ENCODE data around the gene SYAP1. TPM values are rescaled to one million over a fixed set of nuclear protein-coding genes. Genes with fewer than 3 reads are reported as not detected.

The SYAP1 gene
- total RNA-seq, 8 experiments from 2014 or later: 16.3 to 40.7 (median 23.2) TPM

DNA sequence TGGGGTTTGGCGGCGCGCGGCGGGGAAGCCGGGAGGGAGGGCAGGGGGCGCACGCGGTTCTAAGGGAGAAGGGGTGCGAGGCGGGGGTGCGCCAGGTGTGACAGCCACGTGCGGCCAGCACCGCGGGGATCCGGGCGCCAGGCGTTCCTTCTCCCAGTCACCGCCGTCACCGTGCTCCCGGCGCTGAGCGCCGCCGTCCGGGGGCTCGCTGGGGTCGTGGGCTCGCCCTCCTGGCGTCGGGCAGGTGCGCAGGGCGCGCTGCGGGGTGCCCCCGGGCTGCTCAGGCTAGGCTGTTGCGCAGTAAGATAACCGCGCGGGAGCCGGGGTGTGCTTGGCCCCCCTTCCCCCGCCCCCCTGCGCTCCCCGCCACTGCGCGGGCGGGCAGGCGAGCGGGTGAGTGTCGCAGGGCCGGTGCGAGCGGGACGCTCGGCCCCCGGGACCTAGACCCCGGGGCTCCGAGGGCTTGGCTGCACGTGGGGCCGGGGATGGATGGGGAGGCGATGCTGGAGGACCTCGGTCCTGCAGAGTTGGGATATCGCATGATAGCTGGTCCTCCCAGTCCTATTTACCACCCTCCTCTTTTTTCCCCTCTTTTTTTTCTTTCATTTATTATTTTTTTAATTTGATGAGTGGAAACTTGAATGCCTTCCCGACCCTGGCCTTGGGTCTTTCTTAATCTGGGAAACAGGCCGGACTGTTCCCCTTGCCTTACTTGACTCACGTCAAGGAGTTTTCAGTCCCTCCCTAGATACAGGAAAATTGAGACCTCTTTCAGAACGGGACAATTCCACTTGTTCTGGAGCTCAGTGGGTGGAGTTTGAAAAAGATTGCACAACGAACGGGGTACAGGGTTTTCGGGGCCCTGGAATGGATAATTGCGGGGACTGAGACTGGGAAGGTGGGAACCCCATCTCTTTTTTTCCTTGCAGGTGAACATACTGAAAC, 67.7 kb downstream of the SYAP1 start:
- in situ Hi-C loops (cut with MboI; ENCODE audit: low pct_unique_long_range_greater_than_20kb in 2 of 9, low sequenced_read_pairs in 9 of 9, unreplicated experiment in 9 of 9): no loop called here
- WGBS, 10 experiments: 0 to 67% (median 7%) methylated on average over 1 to 9 of the region's 73 CpGs; no CpG with 5 or more reads in 6 of the 10 experiments
- Histone ChIP-seq H3K27ac (peak overlapping the region; percentile 78 to 90), H3K4me3 (peak overlapping the region; percentile 43 to 94 (median 66)), H3K4me1 (replicated peaks in 1 of 2) (no peaks in the 10 kb centered on the region)
- ATAC-seq (replicated peaks in 6 of 8): peak; percentile 1 to 20 (median 8)

DNA sequence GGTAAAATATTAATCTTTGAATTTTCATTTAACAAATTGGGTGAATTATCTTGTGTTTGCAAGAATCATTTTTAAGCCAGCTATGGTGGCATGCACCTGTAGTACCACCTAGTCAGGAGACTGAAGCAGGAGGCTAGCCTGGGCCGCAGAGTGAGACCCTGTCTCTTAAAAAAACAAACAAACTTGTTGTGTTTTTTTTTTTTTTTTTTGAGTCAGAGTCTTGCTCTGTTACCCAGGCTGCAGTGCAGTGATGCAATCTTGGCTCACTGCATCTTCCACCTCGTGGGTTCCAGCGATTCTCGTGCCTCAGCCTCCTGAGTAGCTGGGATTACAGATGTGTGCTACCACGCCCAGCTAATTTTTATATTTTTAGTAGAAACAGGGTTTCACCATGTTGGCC, 69.1 kb downstream of the SYAP1 start:
- H3K4me3 ChIP-seq: no peak overlapping the region

DNA sequence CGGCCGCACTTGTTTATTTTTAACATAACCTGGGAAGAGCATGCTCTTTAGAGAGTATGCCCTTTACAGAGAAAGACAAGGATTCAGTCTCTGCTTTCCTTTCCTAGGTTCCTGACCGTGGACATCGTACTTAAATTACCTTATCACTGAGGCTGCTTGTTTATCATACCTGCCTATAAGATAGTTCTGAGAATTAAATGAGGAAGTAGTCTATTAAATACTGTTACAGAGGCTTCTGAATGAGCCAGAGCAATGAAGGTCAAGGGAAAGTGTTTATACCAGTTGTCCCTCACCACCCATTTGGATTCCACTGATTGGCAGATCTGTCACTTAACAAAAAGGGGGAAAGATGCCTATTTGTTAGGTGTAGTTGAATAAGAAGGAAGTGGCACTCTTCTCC, 76.9 kb downstream of the SYAP1 start:
- no peaks in the 10 kb centered on the region for H3K4me1 ChIP-seq (replicated peaks in 1 of 2)
- 90 to 100% (median 100%) methylated on average over 2 to 4 of the region's 4 CpGs; no CpG with 5 or more reads in 6 of the 10 experiments for WGBS, 10 experiments
- no peak for ATAC-seq (replicated peaks in 6 of 8)
- in situ Hi-C loops (cut with MboI; ENCODE audit: low pct_unique_long_range_greater_than_20kb in 2 of 9, low sequenced_read_pairs in 9 of 9, unreplicated experiment in 9 of 9): no loop called here
- H3K27ac ChIP-seq: no peak overlapping the region
- no peak overlapping the region for H3K4me3 ChIP-seq

More for the DNA sequence above, 69.1 kb downstream of the SYAP1 start:
- in situ Hi-C loops (cut with MboI; ENCODE audit: low pct_unique_long_range_greater_than_20kb in 2 of 9, low sequenced_read_pairs in 9 of 9, unreplicated experiment in 9 of 9): no loop called here
- no peak for ATAC-seq (replicated peaks in 6 of 8)
- H3K27ac ChIP-seq: no peak overlapping the region
- no peaks in the 10 kb centered on the region for H3K4me1 ChIP-seq (replicated peaks in 1 of 2)
- 86 to 92% methylated on average over 1 to 4 of the region's 5 CpGs; no CpG with 5 or more reads in 8 of the 10 experiments for WGBS, 10 experiments

DNA sequence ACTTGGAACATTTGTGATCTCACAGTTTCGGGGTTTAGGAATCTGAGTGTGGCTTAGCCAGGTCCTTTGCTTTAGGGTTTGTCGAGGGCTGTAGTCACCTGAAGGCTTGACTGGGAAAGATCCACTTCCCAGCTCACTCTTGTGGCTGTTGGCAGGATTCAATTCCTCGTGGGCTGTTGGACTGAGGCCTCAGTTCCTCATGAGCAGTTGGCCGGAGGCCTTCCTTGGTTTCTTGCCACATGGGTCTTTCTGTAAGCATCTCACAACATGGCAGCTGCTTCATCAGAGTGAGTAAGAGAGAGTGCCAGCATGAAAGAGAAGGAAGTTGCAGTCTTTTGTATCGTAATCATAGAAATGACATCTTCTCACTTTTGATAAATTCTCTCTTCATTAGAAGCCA, 77.9 kb downstream of the SYAP1 start:
- Histone ChIP-seq H3K27ac (no peak overlapping the region), H3K4me1 (replicated peaks in 1 of 2) (no peaks in the 10 kb centered on the region), H3K4me3 (no peak overlapping the region)
- 96 to 100% (median 100%) methylated on average over 1 to 4 of the region's 5 CpGs; no CpG with 5 or more reads in 6 of the 10 experiments for WGBS, 10 experiments
- in situ Hi-C loops (cut with MboI; ENCODE audit: low pct_unique_long_range_greater_than_20kb in 2 of 9, low sequenced_read_pairs in 9 of 9, unreplicated experiment in 9 of 9): no loop called here
- no peak for ATAC-seq (replicated peaks in 6 of 8)

DNA sequence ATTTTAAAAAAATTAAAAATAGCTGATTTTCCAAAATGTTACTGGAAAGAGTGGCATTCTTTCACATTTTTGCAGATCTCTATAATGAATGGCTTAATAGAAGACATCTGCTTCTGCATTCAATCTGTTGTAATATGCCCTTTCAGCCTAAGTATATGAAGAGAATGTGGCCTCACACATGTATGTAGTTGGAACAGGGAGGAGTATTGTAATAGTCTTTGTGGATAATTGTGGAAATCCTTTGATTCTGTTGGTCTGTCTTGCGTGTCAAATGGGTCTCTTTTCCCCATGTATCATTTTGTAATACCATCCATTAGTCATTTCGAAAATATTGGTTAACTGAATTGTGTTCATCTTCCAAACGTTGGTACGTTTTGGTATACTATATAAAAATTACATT, 78.4 kb downstream of the SYAP1 start:
- 0 to 100% (median 100%) methylated on average over 1 to 4 of the region's 4 CpGs; no CpG with 5 or more reads in 5 of the 10 experiments for WGBS, 10 experiments
- in situ Hi-C loops (cut with MboI; ENCODE audit: low pct_unique_long_range_greater_than_20kb in 2 of 9, low sequenced_read_pairs in 9 of 9, unreplicated experiment in 9 of 9): no loop called here
- Histone ChIP-seq H3K4me1 (replicated peaks in 1 of 2) (no peaks in the 10 kb centered on the region), H3K4me3 (no peak overlapping the region), H3K27ac (no peak overlapping the region)
- ATAC-seq (replicated peaks in 6 of 8): no peak

DNA sequence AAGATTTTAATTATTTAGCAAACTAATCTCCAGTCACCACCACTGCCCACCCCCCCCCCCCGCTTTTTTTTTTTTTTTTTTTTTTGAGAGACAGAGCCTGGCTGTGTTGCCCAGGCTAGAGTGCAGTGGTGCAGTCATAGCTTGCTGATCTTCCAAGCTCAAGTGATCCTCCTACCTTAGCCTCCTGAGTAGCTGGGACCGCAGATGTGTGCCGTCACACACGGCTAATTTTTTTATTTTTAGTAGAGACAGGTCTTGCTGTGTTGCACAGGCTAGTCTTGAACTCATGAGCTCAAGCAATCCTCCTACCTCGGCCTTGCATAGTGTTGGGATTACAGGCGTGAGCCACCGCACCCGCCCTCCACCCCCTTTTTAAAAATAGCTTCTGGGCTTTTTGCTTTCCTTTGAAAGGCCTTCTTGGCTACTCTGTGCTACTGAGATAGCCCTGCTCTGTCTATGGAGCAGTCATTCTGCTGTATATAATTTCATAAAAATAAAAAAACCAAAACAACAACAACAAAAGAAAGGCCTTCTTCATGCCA, 85.6 kb downstream of the SYAP1 start:
- no peak overlapping the region for H3K4me3 ChIP-seq
- H3K4me1 ChIP-seq (replicated peaks in 1 of 2): no peaks in the 10 kb centered on the region
- in situ Hi-C loops (cut with MboI; ENCODE audit: low pct_unique_long_range_greater_than_20kb in 2 of 9, low sequenced_read_pairs in 9 of 9, unreplicated experiment in 9 of 9): no loop called here
- WGBS, 10 experiments: 57 to 92% (median 74%) methylated on average over 2 to 4 of the region's 8 CpGs; no CpG with 5 or more reads in 7 of the 10 experiments
- no peak overlapping the region for H3K27ac ChIP-seq
- no peak for ATAC-seq (replicated peaks in 6 of 8)

DNA sequence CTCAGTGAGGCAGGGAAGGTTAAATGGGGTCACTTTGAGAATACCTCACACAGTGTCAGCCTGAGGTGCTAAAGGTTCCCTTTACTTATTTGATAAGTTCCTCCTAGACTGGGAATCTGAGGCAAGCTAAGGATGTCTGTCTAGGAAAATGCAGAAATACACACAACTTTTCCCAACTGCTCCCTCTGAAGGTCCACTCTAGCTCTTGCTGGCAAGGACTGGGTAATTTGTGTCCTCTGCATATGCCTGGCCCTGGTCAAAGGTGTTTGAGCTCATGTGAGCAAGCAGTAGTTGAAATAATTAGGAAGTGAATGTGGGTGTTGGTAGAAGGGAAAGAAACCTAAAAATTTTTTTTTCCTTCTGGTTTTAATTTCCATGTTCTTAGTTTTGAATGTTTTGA, 88.1 kb downstream of the SYAP1 start:
- in situ Hi-C loops (cut with MboI; ENCODE audit: low pct_unique_long_range_greater_than_20kb in 2 of 9, low sequenced_read_pairs in 9 of 9, unreplicated experiment in 9 of 9): no loop called here
- ATAC-seq (replicated peaks in 6 of 8): peak in 4 of 8 experiments; percentile 59 to 87 (median 72)
- no peak overlapping the region for H3K4me3 ChIP-seq
- H3K27ac ChIP-seq: no peak overlapping the region
- no peaks in the 10 kb centered on the region for H3K4me1 ChIP-seq (replicated peaks in 1 of 2)

DNA sequence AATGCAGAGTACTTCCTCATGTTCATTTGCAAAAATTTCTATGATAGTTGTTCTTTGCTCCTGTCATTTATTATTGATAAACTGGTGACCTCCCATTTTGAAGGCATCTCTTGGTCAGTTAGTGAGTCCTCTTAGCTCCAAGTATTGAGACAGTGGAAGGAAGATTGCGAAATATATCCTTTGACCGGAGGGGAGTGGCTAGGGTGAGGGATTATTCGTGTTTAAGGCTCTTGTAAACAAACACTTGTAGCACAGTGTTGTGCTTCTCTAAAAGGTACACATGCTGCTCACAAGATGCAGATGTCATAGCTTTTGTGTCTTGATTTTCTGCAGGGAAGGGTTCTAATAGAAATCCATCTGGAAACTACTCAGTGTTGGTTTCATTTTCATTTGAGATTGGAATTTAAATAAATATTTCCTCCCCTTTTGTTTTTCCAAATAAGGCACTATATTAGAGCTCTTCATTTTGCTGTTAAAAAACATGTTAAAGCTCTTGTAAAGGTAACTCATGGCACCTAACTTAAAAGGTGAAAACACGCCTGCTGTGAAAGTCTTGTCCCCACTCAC, 88.6 kb downstream of the SYAP1 start:
- WGBS, 10 experiments: 35 to 100% (median 80%) methylated on average over 1 to 4 of the region's 4 CpGs; no CpG with 5 or more reads in 5 of the 10 experiments

DNA sequence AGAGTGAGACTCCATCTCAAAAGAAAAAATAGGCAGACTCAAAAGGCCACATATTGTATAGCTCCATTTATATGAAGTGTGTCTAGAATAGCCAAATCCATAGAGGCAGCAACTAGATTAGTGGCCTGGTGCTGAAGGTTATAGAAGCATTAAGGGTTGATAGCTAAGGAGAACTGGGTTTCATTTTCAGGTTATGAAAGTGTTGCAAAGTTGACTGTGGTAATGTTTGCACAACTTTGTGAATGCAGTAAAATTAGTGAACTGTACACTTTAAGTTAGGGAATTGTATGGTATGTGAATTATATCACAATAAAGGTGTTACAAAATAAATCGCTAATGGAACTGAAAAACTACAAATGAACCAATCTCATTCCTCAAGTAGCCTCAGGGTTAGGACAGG, 95.2 kb downstream of the SYAP1 start:
- no peak overlapping the region for H3K4me3 ChIP-seq
- no peak overlapping the region for H3K27ac ChIP-seq
- in situ Hi-C loops (cut with MboI; ENCODE audit: low pct_unique_long_range_greater_than_20kb in 2 of 9, low sequenced_read_pairs in 9 of 9, unreplicated experiment in 9 of 9): no loop called here
- no peaks in the 10 kb centered on the region for H3K4me1 ChIP-seq (replicated peaks in 1 of 2)
- no peak for ATAC-seq (replicated peaks in 6 of 8)
- WGBS, 10 experiments: 80 to 100% (median 83%) methylated on average over 1 of the region's 1 CpG; no CpG with 5 or more reads in 6 of the 10 experiments

More for the DNA sequence above, 88.6 kb downstream of the SYAP1 start:
- ATAC-seq (replicated peaks in 6 of 8): peak in 3 of 8 experiments; percentile 93 to 97 (median 97)
- Histone ChIP-seq H3K27ac (no peak overlapping the region), H3K4me1 (replicated peaks in 1 of 2) (no peaks in the 10 kb centered on the region), H3K4me3 (no peak overlapping the region)
- in situ Hi-C loops (cut with MboI; ENCODE audit: low pct_unique_long_range_greater_than_20kb in 2 of 9, low sequenced_read_pairs in 9 of 9, unreplicated experiment in 9 of 9): no loop called here

Other genes starting within 250 kb of the SYAP1 start
- not detected for gene S100G, start 69.5 kb upstream of the SYAP1 start, total RNA-seq
- gene CTPS2, start 6.9 kb upstream of the SYAP1 start, total RNA-seq: 10 to 100 TPM in 7 of 8 experiments, 1 to 10 TPM in 1; 5.2 to 40.6 (median 20.9) TPM
- 10 to 100 TPM; 11.9 to 40.4 (median 13.6) TPM for gene TXLNG, start 66.9 kb downstream of the SYAP1 start, total RNA-seq
- 100 to 1,000 TPM in 2 of 8 experiments, 10 to 100 TPM in 6; 45.6 to 138 (median 88.4) TPM for gene RBBP7, start 150.8 kb downstream of the SYAP1 start, total RNA-seq
- gene REPS2, start 227.0 kb downstream of the SYAP1 start, total RNA-seq: 10 to 100 TPM in 1 of 8 experiments, 1 to 10 TPM in 7; 1.1 to 14.7 (median 2.8) TPM